Heart right ventricle (tissue), 16 donors: ENCODE data around the gene PIGL. TPM values are rescaled to one million over a fixed set of nuclear protein-coding genes. Genes with fewer than 3 reads are reported as not detected.
A peak's percentile ranks its signal among the peaks of the same experiment; 100 is the strongest.

Experiments used
- ATAC-seq, 8 donors: fragments of 200-7000 bp; cut with Tn5 transposase; one replicate each; pipeline ENCODE4 v1.9.1; 2020; ENCODE audit warnings: mild to moderate bottlenecking in 8 of 8, moderate library complexity in 8 of 8, moderate number of reproducible peaks in 1 of 8
- DNase-seq, 2 donors: peaks; one replicate each; pipeline ENCODE4 v3.0.0-alpha.2; 2020
- H3K27ac ChIP-seq, 10 donors: fragments of 200-600 bp; sonication (generic) in 2 of 10; one replicate each; pipeline versions ENCODE4 v1.5.0 to v1.8.0; 2020 to 2022; ENCODE audit warnings: mild to moderate bottlenecking in 3 of 10
- H3K27me3 ChIP-seq, 7 donors: fragments of 200-600 bp; one replicate each; pipeline ENCODE4 v1.8.0; 2021 to 2022; ENCODE audit warnings: mild to moderate bottlenecking in 2 of 7
- H3K36me3 ChIP-seq, 9 donors: fragments of 200-600 bp; sonication (generic) in 1 of 9; one replicate each; pipeline versions ENCODE4 v1.5.0 to v1.8.0; 2020 to 2022; ENCODE audit warnings: mild to moderate bottlenecking in 2 of 9
- H3K4me1 ChIP-seq, 9 donors: fragments of 200-600 bp; sonication (generic) in 1 of 9; one replicate each; pipeline versions ENCODE4 v1.5.0 to v1.8.0; 2020 to 2022; ENCODE audit warnings: mild to moderate bottlenecking in 4 of 9
- H3K4me3 ChIP-seq, 10 donors: fragments of 200-600 bp; sonication (generic) in 2 of 10; one replicate each; pipeline versions ENCODE4 v1.5.0 to v1.8.0; 2020 to 2022; ENCODE audit warnings: mild to moderate bottlenecking in 7 of 10, moderate library complexity in 2 of 10
- H3K9me3 ChIP-seq, 11 donors: fragments of 200-600 bp in 10 of 11; sonication (generic) in 2 of 11; one replicate each; pipeline versions ENCODE4 v1.5.0 to v1.8.0; 2013 to 2022; ENCODE audit warnings: mild to moderate bottlenecking in 2 of 11, control low read depth in 1 of 11, moderate library complexity in 1 of 11
- WGBS, 2 donors: extraction: QIAGEN DNeasy Blood & Tissue Kit; methylation state at CpG; one replicate each; pipeline ENCODE4 v1.1.7; 2013; ENCODE audit warnings: inconsistent platforms in 1 of 2; 5-methylcytosine and 5-hydroxymethylcytosine counted together
- intact Hi-C, 10 donors: fragments of 100-400 bp; cut with DNase I; formaldehyde crosslinking; loops; one replicate each; pipeline versions ENCODE4 v1.11.1 to v1.14.2; 2022
- polyA plus RNA-seq, 2 donors: library from polyadenylated mRNA; stranded (reverse); fragments of 200-250 nt; gene quantifications; one replicate each; pipeline ENCODE4 v1.2.3, GENCODE V29; 2013
- total RNA-seq, 10 donors: library from RNA; stranded (reverse); fragmentation: NEBNext Ultra II Directional in 3 of 10; extraction: Animal tissue kit (Norgen Biotek cat#: 25700) in 3 of 10; gene quantifications; one replicate each; pipeline versions ENCODE4 v1.2.1 to v1.2.4, GENCODE V29; 2021 to 2023
- TF ChIP-seq, protein P1 (sequence below), 9 donors: fragments of 200-600 bp; sonication (generic) in 2 of 9; IDR thresholded peaks; one replicate each; pipeline versions ENCODE4 v1.5.0 to v1.8.0; 2021 to 2022; ENCODE audit warnings: antibody characterized with exemption in 9 of 9, mild to moderate bottlenecking in 5 of 9, moderate library complexity in 1 of 9
- donor health status: Arrhythmogenic right ventricular cardiomyopathy.
- donor health status: ischemic (EF 13 %, LVEDD 7.1; RV severe dilation, severe dysfunction).
- donor health status: healthy with polysubstance abuse.
- donor health status: DM: no; HTN: yes; CAD: no.
- donor health status: DM: no; HTN: no; CAD: no.
- donor health status: ischemic (EF 25% LVEDD 6.9; RV normal size, moderate dysfunction).
- donor health status: ischemic (EF 25% LVEDD 5.7; RV mildly dilated, moderate dysfunction).
- donor health status: healthy.
- donor health status: DM: yes; HTN: yes; CAD: no.
- donor health status: Ischemic cardiomyopathy.
- donor health status: ischemic (EF 35%, LVEDD 5.7; RV mildly dilated, moderate dysfunction).
- donor health status: nonischemic (EF 11% LVEDD 7.7; RV severe dilation, severe dysfunction).
- donor health status: DM: yes; HTN: yes; CAD: no.
- donor health status: PGD.
- donor health status: ischemic (EF 29% LVEDD 5.4; RV normal size, mild dysfunction).
- donor health status: nonischemic (EF 23%, LVEDD 6.1; RV moderate dilation, normal function).

Gene PIGL
- total and polyA plus RNA-seq, 12 donors: 6.1 to 14.6 (median 9.5) TPM

DNA sequence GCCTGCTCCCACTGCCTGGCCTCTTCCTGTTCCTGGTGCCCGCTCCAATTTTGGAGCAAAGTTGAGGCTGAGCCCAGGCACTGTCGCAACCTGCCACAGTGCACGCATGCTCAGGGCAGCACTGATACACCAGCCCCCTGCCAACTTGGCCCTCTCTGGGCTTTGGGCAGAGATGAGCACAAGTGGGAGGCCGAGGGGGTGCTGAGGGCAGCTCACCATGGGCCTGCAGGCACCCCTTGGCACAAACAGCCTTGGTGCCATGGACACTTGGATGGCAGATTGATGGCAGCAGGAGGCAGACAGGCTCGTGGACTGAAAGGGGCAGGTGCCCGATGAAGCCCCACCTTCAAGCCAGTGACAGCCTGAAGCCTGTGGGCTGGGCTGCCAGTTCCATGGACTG lies 42.9 kb downstream of the PIGL start:
- Histone ChIP-seq H3K9me3 (no peaks in the 10 kb centered on the region), H3K27ac (no peak overlapping the region), H3K36me3 (no peaks in the 10 kb centered on the region), H3K4me3 (no peak overlapping the region), H3K27me3 (no peaks in the 10 kb centered on the region), H3K4me1 (peaks cover 6 to 26% (median 16%) of the 10 kb centered on the region in 9 donors)
- DNase-seq (no peak), ATAC-seq (peak in 4 of 8 donors; percentile 36 to 63 (median 46))
- TF ChIP-seq, protein P1, sequence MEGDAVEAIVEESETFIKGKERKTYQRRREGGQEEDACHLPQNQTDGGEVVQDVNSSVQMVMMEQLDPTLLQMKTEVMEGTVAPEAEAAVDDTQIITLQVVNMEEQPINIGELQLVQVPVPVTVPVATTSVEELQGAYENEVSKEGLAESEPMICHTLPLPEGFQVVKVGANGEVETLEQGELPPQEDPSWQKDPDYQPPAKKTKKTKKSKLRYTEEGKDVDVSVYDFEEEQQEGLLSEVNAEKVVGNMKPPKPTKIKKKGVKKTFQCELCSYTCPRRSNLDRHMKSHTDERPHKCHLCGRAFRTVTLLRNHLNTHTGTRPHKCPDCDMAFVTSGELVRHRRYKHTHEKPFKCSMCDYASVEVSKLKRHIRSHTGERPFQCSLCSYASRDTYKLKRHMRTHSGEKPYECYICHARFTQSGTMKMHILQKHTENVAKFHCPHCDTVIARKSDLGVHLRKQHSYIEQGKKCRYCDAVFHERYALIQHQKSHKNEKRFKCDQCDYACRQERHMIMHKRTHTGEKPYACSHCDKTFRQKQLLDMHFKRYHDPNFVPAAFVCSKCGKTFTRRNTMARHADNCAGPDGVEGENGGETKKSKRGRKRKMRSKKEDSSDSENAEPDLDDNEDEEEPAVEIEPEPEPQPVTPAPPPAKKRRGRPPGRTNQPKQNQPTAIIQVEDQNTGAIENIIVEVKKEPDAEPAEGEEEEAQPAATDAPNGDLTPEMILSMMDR (IDR thresholded peaks at IDR 0.05): no peak
- 94 to 95% methylated on average over 6 of the region's 6 CpGs for WGBS, 2 donors
- intact Hi-C loops: no loop called here

DNA sequence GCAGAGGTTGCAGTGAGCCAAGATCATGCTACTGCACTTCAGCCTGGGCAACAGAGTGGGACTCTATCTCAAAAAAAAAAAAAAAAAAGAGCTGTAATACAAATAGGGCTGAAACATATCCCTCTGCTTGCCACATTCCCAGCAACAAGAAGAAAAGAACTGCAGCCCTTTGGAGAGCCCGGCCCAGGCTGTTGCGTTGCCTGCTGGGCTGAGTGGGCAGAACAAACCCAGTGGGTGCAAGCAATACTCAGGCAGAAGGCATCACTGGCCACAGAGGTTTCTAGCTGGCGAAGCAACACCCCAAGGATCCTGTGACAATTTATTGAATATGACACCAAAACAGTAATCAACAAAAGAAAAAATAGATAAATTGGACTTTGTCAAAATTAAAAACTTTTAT lies 44.0 kb downstream of the PIGL start:
- H3K27me3 ChIP-seq: no peaks in the 10 kb centered on the region
- H3K4me1 ChIP-seq: peaks cover 3 to 15% (median 6%) of the 10 kb centered on the region in 9 donors
- H3K9me3 ChIP-seq: no peaks in the 10 kb centered on the region
- intact Hi-C loops: no loop called here
- H3K36me3 ChIP-seq: no peaks in the 10 kb centered on the region
- H3K27ac ChIP-seq: no peak overlapping the region
- DNase-seq (no peak), ATAC-seq (no peak)
- H3K4me3 ChIP-seq: no peak overlapping the region
- TF ChIP-seq, protein P1 (IDR thresholded peaks at IDR 0.05): no peak
- WGBS, 2 donors: 83 to 86% methylated on average over 3 of the region's 3 CpGs

DNA sequence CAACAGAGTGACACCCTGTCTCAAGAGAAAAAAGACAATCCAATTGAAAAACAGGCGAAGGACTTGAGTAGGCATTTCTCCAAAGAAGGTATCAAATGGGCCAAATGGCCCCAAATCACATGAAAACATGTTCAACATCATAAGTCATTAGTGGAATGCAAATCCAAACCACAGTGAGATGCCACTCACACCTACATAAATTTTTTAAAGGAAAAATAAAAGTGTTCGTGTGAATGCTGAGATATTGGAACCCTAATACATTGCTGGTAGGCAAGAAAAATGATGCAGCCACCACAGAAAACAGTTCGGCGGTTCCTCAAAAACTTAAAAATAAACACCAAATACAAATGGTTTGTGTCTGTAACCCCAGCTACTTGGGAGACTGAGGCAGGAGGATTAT lies 45.2 kb downstream of the PIGL start:
- Histone ChIP-seq H3K9me3 (no peaks in the 10 kb centered on the region), H3K27ac (no peak overlapping the region), H3K4me1 (peaks cover 0 to 11% (median 0%) of the 10 kb centered on the region in 9 donors), H3K4me3 (no peak overlapping the region), H3K36me3 (no peaks in the 10 kb centered on the region), H3K27me3 (no peaks in the 10 kb centered on the region)
- ATAC-seq (no peak), DNase-seq (no peak)
- intact Hi-C loops: no loop called here
- WGBS, 2 donors: 98% methylated on average over 4 of the region's 4 CpGs
- TF ChIP-seq, protein P1 (IDR thresholded peaks at IDR 0.05): no peak

DNA sequence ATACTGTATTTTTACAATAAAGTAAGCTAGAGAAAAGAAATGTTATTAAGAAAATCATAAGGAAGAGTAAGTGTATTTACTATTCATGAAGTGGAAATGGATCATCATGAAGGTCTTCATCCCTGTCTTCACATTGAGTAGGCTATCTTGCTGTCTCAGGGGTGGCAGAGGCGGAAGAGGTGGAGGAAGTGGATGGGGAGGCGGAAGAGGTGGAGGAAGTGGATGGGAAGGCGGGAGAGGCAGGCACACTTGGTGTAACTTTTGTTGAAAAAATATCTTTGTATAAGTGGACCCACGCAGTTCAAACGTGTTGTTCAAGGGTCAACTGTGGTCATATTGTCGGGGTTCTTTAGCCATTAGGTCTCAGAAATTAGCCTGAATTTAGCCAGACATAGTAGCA lies 50.2 kb downstream of the PIGL start:
- peaks cover 0 to 35% (median 0%) of the 10 kb centered on the region in 9 donors for H3K4me1 ChIP-seq
- intact Hi-C loops: no loop called here
- H3K27ac ChIP-seq: peak overlapping the region in 1 of 10 donors; percentile 87
- H3K36me3 ChIP-seq: no peaks in the 10 kb centered on the region
- no peak overlapping the region for H3K4me3 ChIP-seq
- ATAC-seq (no peak), DNase-seq (no peak)
- H3K27me3 ChIP-seq: no peaks in the 10 kb centered on the region
- WGBS, 2 donors: 94 to 95% methylated on average over 6 of the region's 6 CpGs
- TF ChIP-seq, protein P1 (IDR thresholded peaks at IDR 0.05): no peak
- no peaks in the 10 kb centered on the region for H3K9me3 ChIP-seq
